NCI-H2171 treated with DMSO at 0.1 percent for 48 hours (cell line): ENCODE data around the gene SLC13A5.
"Not testable (repeated sequence)": the region's sequence is repeated elsewhere in the genome, so short reads cannot be mapped to it uniquely, and the experiment has no call there.

Experiments
- DNase-seq: peaks from one replicate; lab custom pipeline; 2025; lab: John Stamatoyannopoulos, UW

SLC13A5 gene

GRCh38 chr17:6660805-6661463, 52.2 kb downstream of the SLC13A5 start:
- DNase-seq: no peak

- DNase-seq: no peak
Observed at GRCh38 chr17:6660101-6660500, 53.1 kb downstream of the SLC13A5 start.

- DNase-seq: not testable (repeated sequence)
Observed at GRCh38 chr17:6658411-6658810, 54.8 kb downstream of the SLC13A5 start.

GRCh38 chr17:6657633-6658287, 55.4 kb downstream of the SLC13A5 start:
- DNase-seq: no peak

GRCh38 chr17:6656797-6657632, 56.2 kb downstream of the SLC13A5 start:
- DNase-seq: not testable (repeated sequence)

GRCh38 chr17:6655732-6656361, 57.3 kb downstream of the SLC13A5 start:
- not testable (repeated sequence) for DNase-seq

- peak; percentile 58 for DNase-seq
Observed at GRCh38 chr17:6654841-6655731, 58.1 kb downstream of the SLC13A5 start.

GRCh38 chr17:6651919-6652452, 61.2 kb downstream of the SLC13A5 start:
- DNase-seq: peak; percentile 12

- peak; percentile 96 for DNase-seq
Observed at GRCh38 chr17:6651354-6651918, 61.7 kb downstream of the SLC13A5 start, which contains the start of the genes C17orf100 and MED31. TSS of gene C17orf100 (plus strand) at chr17:6651762. CDS start at chr17:6651914, 152 bp downstream. TSS of gene MED31 (minus strand) at chr17:6651605. CDS start at chr17:6651528, 77 bp downstream.

GRCh38 chr17:6648181-6648580, 65.0 kb downstream of the SLC13A5 start:
- DNase-seq: peak; percentile 18

GRCh38 chr17:6643451-6644125, 69.6 kb downstream of the SLC13A5 start:
- no peak for DNase-seq

GRCh38 chr17:6642592-6642991, 70.6 kb downstream of the SLC13A5 start:
- DNase-seq: no peak

GRCh38 chr17:6641247-6641863, 71.8 kb downstream of the SLC13A5 start:
- DNase-seq: peak; percentile 52

GRCh38 chr17:6640536-6641246, 72.5 kb downstream of the SLC13A5 start, which contains the start of the genes KIAA0753 and TXNDC17:
TSS of gene KIAA0753 (minus strand) at chr17:6640711. CDS start at chr17:6635103, 5,608 bp downstream.
TSS of gene TXNDC17 (plus strand) at chr17:6641060. CDS start at chr17:6641083, 23 bp downstream.
- DNase-seq: peak; percentile 84

- DNase-seq: peak; percentile 45
Observed at GRCh38 chr17:6639586-6640535, 73.3 kb downstream of the SLC13A5 start.

GRCh38 chr17:6639014-6639585, 74.1 kb downstream of the SLC13A5 start:
- DNase-seq: no peak
